ENCODE results near the gene MRPS24.
A peak's percentile ranks its signal among the peaks of the same experiment; 100 is the strongest.
"Not testable (repeated sequence)": the region's sequence is repeated elsewhere in the genome, so short reads cannot be mapped to it uniquely, and the experiment has no call there.

MRPS24 gene

GRCh38 chr7:43844662-43845061, 24.7 kb downstream of the MRPS24 start:
- in situ Hi-C loops (cut with HindIII; ENCODE audit: low sequenced_read_pairs) = no loop called here
- no peak overlapping the region for H3K4me3 ChIP-seq (ENCODE audit: low read depth, low read length)
- TF ChIP-seq CTCF (IDR thresholded peaks at IDR 0.05; ENCODE audit: low read depth, low read length) = no peak
- DNase-seq (ENCODE audit: low read depth, low spot score) = no peak

DNA sequence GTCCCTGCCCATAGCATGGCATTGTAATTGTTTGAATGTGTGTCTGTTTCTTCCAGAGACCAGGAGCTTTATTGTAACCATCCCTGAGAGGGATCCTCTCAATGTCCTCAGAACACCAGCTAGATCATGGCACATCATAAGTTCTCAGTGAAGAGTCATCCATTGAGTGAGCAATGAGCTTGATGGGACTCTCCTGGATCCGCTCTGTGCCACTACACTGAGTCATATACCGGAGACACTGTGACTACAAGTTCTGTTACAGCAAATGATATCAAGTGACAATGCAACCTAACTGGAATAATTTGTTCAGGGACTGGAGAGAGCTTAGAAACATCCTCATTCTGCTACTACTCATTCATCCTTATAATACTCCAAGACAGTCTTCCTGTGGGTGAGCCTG, 25.1 kb downstream of the MRPS24 start:
- DNase-seq (ENCODE audit: low read depth, low spot score) = no peak
- no peak overlapping the region for H3K4me3 ChIP-seq (ENCODE audit: low read depth, low read length)
- TF ChIP-seq CTCF (IDR thresholded peaks at IDR 0.05; ENCODE audit: low read depth, low read length) = no peak
- in situ Hi-C loops (cut with HindIII; ENCODE audit: low sequenced_read_pairs) = no loop called here

DNA sequence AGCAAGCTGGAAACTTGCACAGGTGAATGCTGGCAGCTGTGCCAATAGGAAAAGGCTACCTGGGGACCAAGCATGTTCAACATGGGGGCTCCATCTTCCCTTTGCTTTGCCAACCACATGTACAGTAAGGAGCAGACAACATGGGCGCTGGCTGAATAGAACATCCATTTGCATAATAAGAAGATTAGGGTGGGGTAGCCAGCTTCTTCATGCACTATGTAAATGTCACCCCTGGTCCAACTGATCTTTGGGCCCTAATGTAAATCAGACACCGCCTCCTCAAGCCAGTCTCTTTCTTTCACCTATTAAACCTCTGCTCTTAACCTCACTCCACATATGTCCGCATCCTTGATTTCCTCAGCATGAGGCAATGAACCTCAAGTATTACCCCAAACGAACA, 26.0 kb downstream of the MRPS24 start:
- in situ Hi-C loops (cut with HindIII; ENCODE audit: low sequenced_read_pairs) = no loop called here
- DNase-seq (ENCODE audit: low read depth, low spot score) = no peak
- TF ChIP-seq CTCF (IDR thresholded peaks at IDR 0.05; ENCODE audit: low read depth, low read length) = no peak
- no peak overlapping the region for H3K4me3 ChIP-seq (ENCODE audit: low read depth, low read length)

DNA sequence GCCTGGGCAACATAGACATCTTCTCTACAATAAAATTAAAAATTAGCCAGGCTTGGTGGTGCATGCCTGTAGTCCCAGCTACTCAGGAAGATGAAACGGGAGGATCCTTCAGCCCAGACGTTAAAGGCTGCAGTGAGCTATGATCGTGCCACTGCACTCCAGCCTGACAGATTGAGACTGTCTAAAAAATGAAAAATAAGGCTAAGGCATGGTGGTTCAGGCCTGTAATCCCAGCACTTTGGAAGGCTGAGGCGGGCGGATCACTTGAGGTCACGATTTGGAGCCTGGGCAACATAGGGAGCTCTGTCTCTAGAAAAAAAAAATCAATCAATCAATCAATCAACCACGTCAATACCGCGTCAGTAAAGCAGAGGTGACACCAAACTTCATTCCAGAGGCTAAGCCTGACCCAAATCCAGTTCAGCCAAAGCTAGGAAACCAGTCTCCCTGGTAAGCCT, 31.1 kb downstream of the MRPS24 start:
- no peak overlapping the region for H3K4me3 ChIP-seq (ENCODE audit: low read depth, low read length)
- no peak for TF ChIP-seq CTCF (IDR thresholded peaks at IDR 0.05; ENCODE audit: low read depth, low read length)
- DNase-seq (ENCODE audit: low read depth, low spot score) = no peak
- in situ Hi-C loops (cut with HindIII; ENCODE audit: low sequenced_read_pairs) = no loop called here

GRCh38 chr7:43834463-43835251, 34.7 kb downstream of the MRPS24 start:
- DNase-seq (ENCODE audit: low read depth, low spot score) = peak; percentile 12
- TF ChIP-seq CTCF (IDR thresholded peaks at IDR 0.05; ENCODE audit: low read depth, low read length) = no peak
- H3K4me3 ChIP-seq (ENCODE audit: low read depth, low read length) = no peak overlapping the region
- in situ Hi-C loops (cut with HindIII; ENCODE audit: low sequenced_read_pairs) = no loop called here

DNA sequence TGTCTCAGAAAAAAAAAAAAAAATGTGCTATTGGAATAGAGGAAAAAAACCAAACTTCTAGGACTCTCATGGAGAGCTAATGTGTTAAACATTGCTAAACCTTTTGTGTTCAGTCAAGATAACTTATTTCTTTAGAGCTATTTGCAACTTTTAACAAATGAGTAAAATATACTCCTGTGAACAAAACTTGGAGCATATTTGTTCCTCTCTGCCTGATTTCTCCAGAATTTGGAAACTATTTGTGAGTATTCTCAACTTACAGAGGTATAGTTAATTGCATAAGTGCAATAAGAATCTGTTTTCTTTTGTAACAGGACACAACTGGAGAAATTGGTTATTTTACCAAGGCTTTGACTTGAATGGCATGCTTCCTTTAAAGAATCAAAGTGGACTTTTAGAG, 38.4 kb downstream of the MRPS24 start:
- DNase-seq (ENCODE audit: low read depth, low spot score); H3K4me3 ChIP-seq (ENCODE audit: low read depth, low read length); in situ Hi-C loops (cut with HindIII; ENCODE audit: low sequenced_read_pairs): not testable (repeated sequence)

DNA sequence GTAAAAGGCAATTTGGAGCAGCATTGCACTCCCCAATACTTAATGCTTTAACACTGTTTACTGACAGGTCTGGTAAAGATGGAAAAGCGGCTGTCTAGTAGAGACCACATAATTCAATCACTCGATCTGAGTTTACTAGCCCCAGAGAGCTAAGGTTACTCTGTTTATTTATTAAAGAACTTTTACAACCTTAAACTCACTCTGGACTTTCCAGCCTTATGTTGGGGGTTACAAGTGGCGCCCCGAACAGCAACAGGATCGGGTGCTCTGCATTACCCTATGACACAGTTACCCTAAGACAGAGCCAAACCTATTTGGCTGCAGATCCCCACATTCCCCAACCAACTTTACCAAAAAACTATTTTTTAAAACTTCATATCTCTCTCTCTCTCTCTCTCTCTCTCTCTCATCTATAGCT, 43.9 kb downstream of the MRPS24 start:
- no peak overlapping the region for H3K4me3 ChIP-seq (ENCODE audit: low read depth, low read length)
- no peak for DNase-seq (ENCODE audit: low read depth, low spot score)
- in situ Hi-C loops (cut with HindIII; ENCODE audit: low sequenced_read_pairs) = no loop called here
- no peak for TF ChIP-seq CTCF (IDR thresholded peaks at IDR 0.05; ENCODE audit: low read depth, low read length)

All from astrocyte of the spinal cord (primary cell).